NCI-H526 (cell line): Measurements from ENCODE around the gene SH3BGR.
"Not testable (repeated sequence)": the region's sequence is repeated elsewhere in the genome, so short reads cannot be mapped to it uniquely, and the experiment has no call there.

Experiments used
- DNase-seq, 2 experiments: peaks; one replicate each; lab custom pipeline; 2025; lab: John Stamatoyannopoulos, UW

Gene SH3BGR

DNA sequence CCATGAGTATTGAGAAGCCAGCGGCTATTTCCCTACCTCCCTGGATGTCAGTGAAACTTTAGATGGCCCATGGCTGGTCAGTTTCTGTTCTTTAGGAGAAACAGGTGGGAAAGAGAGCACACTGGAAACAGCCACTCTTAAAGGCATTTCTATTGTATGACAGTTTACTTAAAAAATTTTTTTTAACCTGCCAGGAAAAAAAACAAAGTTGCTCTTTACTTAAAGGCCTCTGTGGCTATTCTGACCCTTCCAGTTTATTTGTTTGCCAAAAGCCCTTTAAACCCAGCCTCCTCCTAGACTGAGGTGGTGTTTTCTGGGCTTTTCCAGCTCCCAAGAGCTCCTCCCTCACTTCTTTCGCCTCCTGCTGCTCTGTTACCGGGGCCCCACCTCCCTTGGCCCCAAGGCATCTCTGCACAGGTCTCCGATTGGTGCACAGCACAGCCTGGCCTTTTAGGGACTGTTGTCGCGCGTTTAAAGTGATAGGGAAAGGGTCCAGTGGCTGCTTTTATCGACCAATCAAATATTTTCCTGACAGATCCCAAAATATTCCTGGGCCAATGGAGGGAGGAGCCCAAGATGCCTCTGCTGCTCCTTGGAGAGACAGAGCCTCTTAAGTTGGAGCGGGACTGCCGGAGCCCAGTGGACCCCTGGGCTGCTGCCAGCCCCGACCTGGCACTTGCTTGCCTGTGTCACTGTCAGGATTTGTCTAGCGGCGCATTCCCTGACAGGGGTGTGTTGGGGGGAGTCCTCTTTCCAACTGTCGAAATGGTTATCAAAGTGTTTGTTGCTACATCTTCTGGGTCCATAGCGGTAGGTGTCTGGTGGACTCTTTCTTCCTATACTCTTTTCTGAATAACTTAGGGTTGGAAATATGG, at the start of gene SH3BGR:
TSS of gene SH3BGR (plus strand) at position 639 of the 875 bp plus-strand sequence. CDS start at position 766, 127 bp downstream.
- no peak for DNase-seq

DNA sequence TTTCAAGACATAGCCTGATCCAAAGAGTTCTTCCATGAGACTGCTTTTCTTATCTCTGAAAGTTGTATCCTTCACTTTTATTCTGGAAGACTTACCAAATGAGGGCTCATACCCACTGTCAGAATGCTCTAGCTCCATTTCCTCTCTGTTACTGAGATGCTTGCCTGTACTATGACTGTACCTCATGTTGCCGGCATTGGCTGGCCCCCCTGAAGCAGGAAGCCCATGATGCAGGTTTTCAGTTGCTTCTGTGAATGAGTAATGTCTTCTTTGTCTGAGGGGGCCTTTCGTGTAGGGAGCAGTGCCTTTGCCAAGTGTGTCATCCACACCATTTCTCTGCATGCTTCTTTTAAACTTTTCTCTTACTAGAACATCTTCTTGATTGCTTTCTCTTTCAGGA, 45.7 kb upstream of the SH3BGR start:
- DNase-seq: no peak

DNA sequence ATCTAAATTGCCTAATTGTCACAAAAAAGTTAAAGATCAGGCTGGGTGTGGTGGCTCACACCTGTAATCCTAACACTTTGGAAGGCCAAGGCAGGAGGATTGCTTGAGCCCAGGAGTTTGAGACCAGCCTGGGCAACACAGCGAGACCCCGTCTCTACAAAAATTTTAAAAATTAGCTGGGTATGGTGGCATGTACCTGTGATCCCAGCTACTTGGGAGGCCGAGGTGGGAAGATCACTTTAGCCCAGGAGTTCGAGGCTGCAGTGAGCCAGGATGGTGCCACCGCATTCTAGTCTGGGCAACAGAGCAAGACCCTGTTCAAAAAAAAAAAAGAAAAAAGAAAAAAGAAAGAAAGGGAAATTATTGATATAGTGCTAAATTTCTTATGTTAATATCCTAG, 32.6 kb upstream of the SH3BGR start:
- DNase-seq: not testable (repeated sequence)

DNA sequence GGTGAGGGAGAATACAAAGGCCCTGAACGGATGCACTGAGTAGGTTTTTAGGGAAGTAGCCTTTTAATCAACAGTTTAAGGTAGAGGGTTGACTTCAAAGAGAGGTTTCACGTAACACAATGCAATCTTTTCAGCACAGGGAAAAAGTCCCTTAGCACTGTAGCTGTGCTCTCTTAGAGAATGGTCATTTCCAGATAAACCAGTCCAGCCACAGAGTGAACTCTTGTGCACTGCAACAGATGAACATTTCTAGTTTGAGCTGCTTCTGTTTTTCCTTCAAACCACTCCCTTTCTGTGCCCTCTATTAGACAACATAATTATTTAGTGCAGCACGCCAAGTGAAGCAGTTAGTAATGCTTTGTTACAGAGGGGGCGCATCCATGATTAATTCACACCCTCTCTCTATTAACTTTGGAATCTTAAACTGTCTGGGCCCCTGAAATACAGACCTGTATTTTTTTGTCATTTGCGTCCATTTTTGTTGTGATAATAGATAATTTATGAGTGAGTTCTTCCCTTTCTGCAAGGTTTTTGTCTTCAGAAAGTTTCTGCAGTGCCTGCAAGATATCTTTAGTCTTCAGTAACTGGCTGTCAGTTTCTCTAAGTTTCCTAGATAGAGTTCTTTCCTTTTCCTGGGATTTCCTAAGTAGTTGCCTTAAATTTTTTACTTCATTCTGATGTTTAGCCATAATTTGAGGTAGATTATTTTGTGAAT, 29.1 kb upstream of the SH3BGR start:
- peak; percentile 14 to 35 for DNase-seq

DNA sequence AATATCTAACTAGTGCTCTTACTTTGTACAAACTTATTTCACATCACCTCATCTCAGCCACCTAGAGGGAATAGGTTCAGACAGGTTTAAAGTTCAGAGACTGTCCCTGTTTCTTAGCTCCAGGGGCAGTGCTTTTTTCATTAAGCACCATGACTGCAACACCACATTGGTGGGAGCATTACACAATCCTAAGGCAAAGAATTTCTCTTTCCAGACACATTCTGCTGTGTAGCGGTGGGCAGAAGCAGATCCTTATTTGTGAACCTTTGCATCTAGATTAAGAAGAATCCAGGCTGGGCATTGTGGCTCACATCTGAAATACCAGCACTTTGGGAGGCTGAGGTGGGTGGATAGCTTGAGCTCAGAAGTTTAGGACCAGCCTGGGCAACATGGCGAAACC, 22.3 kb upstream of the SH3BGR start:
- DNase-seq: no peak

DNA sequence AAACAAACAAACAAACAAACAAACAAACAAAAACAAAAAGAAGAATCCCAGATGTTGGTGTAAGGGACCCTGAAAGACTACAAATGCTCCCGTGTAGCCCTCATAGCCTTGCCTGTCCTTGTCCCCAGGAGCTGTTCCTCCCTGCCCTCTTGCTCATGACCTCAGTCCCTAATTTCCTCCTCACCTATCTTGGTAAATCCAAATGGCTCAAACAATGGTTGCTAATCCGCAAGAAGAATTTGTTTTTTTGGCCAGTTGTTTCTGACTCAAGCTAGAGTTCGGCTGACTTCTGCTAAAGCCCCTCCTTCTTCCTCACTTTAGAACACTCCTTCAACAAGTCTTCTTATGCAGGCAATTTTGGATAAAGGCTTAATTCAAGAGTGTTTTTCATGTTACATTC, 21.8 kb upstream of the SH3BGR start:
- no peak for DNase-seq

DNA sequence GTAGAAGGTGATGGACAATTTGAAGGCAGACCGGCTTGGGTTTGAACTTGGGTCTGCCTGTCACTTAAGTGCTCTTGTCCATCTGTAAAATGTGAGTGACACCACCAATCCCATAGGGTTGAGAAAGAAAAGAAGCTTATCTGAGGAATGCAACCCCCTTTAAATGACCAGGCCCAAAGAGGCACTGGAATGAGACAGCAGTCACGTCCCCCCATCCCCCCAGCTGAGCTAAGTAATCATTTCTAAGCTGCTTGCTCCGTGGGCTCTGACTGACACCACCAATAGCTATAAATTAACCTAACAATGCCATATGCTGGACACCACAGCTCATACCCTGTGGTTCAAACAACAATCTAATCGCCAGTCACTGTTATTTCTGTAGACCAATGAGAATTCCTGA, 21.3 kb upstream of the SH3BGR start:
- no peak for DNase-seq

DNA sequence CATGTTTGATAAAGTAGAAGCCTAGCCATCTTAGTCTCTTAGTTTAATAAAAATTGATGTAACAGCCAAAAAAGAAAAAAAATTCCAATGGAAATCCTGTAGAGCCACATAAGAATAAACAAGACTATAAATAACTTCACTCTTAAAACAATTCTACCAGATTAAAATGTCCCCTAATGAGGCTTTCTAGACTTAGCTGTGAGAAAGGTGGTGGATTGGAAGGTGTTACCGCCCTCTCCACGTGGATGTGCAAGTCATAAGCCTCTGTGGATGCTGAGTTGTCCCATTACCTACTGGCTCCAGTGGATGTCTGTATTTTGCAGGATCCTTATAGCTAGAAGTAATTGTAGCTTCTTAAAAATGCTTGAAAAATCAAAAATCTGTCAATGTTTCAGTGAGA, 20.8 kb upstream of the SH3BGR start:
- DNase-seq: no peak

DNA sequence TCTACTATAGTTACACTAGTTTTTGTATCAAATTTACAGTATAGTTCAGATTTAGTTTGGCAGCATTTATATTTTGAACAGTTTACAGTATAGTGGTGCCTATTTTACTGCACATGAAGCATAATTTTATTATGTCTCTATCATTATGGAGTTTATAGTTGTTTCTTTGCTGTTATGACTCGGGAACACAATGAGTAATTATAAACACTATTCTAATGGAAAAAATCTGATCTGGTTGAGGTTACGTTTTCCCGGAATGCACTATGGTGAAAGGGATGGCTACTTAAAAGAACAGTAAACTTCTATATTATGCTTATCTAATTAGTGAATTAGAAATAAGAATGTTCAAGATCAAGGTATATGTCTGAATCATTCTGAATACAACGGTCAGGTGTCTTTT, 16.8 kb upstream of the SH3BGR start:
- DNase-seq: no peak

DNA sequence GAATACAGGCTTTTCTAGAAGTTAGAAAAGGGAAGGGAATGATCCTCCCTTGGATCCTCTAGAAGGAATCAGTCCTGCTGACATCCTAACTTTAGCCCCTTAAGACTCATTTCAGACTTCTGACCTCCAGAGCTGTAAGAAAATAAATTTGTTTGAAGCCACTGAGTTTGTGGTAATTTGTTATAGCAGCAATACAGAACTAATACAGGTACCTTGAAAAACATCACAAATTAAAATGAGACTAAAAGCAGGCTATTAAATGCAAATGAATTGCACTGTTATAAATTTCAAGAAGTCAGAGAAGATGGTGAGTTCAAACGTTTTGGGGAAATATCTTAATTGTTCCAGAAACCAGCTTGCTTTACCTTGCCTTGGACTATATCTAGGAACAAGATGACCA, 12.5 kb upstream of the SH3BGR start:
- DNase-seq: no peak

DNA sequence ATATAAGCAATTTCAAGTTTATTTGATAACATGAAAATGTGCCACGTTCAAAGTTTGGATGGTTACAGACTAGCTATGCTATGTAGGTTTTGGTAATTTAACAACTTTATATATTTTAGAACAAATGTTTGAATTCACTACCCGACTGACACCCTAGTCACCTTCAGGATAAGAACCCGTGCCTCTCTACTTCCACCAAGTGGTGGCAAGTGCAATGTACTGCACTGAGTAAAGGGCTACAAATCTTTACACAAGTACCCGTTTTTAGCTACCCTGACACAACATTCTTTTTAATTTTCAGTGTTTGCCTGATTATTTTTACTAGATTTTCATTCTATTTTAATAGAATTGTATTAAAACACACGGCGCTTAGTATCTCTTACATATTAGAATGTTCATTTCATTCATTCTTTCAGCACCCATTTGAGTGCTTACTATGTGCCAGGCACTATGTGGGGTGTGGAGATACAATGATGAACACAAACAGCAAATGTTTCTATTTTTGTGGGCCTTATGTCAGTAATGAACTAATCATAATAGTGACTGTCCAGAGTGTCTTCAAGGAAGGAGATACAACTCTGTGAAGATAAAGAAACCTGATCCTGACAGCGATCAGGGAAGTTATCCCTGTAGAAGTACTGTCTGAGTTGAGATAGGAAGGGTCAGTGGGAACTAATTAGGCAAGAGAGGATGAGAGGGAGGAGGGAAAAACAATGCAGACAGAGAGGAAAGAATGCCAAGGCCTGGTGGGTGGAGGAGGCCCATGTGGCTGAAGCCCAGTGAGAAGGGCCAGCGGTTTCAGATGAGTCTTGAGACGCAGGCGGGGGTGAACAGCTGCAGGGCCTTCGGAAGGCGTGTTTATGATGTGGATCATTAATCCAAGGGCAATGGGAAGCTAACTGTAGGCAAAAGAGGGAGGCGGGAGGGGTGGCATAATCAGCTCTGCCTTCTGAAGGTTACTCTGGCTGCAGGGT, 10.0 kb upstream of the SH3BGR start:
- DNase-seq: peak; percentile 29 to 60

DNA sequence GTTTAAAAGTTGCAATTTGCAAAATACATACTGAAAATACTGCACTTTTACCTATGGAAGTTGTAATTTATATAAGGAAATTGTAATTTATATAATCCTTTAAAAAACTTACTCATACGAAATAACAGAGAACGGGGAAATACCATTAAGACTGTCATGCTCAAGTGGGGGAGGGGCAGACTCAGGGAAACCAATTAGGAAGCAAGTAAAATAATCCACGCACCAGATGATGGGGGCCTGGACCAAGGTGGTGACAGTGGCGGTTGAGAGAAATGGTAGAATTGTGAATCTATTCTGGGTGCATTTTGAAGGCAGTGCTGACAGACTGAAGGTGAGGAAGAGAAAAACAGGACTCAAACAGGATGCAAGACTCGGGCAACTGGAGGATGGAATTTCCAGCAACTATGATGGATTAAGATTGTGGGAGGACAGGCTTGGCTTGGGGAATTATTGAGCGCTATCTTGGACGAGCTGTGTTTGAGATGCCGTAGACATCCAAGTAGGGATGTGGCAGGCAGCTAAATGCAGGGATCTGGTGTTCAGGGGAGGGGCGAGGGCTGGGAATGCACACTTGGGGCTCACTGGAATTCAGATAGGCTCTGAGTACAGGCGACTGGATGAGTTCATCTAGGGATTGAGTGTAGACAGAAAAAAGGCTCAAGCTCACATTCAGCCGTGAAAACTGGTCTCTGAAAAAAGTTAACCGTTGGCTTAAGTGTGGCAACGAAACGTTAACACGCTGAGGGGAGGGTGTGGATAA, 7.2 kb upstream of the SH3BGR start:
- peak in 1 of 2 experiments; percentile 18 for DNase-seq

DNA sequence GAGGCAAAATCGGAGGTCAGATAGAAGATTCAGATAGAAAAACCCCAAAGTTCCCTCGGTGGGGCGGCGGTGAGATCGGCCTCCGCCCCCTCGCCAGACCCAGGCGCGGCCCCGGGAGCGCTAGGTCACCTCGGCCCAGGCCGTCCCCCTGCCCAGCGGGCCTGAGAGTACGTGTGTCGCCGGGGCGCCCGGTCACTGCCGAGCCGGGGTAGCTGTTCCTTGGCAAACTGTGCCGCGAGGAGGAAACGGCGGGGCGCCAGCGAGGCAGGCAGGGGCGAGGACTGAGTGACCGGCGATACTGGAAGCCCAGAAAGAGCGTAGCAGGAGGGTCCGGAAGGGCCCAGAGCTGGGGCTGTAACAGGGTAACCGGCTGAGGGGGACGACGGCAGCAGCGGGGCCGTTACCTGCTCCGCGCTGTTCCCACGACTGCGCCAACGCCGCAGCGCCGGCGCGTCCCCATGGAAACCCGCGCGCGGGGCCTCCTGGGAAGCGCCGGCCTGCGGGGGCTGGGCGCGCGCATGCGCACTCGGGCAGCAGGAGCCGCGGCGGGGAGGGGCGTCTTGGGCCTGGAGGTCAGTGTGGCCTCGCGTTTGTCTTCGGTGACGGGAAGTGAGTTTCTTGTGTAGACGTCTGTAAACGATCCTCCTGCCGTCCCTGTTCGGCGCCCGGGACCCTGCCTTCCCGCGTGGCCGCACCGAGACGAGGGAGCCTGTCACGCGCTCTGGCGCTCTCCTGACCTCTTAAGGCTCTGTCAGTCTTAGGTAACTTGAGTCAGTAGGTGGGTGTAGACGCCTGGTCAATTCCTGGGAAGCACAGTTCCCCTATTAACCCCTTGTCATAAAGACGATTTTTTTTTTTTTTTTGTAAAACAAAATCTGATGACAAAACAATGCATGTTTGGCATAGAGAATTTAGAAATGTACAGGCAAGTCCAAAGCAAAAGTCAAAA, 6.2 kb upstream of the SH3BGR start, which contains the start of gene LCA5L:
TSS of gene LCA5L (minus strand) at position 458 of the 949 bp plus-strand sequence. CDS start 17,285 bp downstream, outside the sequence.
- peak; percentile 57 to 92 for DNase-seq

DNA sequence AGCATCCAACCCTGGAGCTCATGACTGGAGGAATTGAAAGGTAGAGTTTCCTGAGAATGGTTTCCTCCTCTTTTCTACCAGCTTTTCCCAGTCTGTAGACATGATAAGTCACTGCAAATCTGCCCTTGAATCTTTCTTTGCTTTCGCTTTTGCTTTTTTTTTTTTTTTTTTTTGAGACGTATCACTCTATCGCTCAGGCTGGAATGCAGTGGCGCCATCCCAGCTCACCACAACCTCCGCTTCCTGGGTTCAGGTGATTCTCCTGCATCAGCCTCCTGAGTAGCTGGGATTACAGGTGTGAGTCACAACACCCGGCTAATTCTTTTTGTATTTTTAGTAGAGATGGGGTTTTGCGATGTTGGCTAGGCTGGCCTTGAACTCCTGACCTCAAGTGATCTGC, 4.5 kb upstream of the SH3BGR start:
- no peak for DNase-seq

DNA sequence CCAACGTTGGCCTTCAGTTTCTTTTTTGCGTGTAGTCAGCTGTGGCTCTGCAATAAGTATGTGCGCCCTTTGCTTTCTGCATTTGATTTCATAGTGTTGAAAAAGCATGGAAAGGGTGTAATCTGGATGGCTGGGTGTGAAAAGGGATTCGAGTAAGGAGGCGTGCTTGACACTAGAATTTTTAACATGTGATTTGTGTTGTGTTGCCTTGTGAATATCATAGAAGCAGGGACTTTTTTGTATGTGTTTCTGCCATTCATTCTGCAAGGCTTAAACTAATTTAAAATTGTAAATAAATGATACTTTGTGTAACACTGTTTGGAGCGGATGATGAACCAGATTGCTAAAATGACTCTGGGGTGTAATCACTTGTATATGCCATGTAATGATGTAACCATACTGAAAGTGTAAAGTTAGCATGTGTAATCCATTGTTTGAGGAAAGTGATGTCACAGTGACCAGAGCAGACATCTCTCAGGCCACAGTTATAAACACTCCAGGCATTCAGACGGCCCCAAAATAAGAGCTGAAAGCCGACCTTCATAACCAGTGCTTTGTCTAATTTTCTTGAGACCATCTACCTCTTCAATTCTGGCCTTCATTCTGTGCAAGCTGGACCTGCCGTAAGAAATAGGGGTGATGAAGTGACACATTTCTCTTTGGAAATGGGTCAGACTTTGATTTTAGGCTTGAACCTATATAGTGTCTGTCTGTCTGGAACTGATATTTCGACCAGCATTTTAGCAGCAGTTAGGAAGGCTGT, 618 bp downstream of the SH3BGR start:
- no peak for DNase-seq

DNA sequence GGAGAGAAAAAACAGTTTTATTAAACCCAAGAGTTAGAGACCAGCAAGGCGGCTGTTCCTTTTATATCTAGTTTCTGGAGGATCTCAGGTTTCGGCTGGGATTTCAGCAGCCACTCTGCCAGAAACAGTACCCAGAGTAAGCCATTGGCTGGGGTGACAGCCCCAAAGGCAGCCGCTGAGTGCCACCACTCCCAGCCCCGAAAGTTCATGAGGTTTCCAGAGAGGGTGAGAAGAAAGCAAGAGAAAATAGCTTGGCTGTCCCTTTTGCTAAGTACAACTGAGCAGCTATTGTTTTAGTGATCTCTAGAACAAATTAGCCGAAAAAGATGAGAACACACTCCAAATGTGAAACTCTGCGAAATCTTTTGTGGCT, 1.2 kb downstream of the SH3BGR start:
- no peak for DNase-seq

DNA sequence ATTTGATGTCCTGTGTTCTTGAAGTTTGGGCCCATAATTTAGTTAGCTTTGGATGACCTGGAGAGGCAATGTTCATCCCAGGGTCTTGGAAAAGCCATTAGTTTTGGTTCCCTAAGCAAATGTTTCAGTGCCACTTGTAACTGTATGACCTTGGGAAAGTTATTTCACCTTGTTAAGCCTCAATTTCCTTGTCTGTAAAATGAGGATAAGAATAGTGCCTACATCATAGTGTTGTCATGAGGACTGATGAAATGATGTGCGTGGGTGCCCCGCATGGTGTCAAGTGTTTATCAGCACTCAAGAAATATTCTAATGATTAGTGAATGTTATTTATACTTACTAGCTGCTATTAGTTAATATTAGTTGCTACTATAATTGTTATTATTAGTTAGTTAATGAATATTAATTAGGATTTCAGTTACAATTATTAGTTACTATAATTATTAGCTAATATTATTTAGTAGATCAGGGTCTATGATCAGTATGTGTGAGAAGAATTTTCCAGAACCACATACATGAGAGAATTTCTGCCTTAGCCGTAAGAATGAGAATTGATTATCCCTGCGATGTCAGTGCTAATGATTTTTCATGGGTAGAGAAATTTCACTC, 1.9 kb downstream of the SH3BGR start:
- no peak for DNase-seq

DNA sequence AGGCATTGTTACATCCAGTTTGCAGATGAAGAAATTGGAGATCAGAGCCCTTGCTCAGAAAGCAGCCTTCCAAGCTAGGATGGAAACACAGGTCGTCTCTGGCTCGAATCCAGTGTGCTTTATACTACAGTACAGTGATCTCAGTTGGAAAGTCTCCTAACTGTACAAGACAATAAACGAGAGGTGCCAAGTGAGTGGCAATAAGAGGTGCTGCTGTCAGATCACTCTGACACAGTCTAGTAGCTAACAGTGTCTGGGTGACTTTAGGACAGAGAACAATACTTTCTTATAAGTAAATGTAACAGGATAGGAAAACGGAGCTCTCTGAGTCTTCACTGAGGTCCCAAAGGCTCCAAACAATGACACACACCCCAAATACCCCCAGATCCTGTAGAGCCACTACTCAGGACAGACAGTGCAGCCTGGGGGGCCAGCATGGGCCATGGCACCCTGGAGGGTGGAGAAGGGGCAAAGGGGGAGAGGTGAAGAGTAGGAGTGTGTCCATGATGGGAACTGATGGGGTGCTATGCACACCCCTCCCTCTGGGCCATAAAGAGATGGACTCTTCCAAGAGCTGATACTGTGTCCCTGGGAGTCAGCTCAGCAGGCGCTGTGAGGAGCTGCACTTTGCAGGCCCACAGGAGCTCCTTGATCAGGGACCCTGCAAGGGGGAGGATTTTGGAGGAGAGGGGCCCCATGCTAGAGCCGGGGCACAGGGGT, 3.3 kb downstream of the SH3BGR start:
- DNase-seq: no peak
